ENCODE measurements around the gene SP140L.

DNA sequence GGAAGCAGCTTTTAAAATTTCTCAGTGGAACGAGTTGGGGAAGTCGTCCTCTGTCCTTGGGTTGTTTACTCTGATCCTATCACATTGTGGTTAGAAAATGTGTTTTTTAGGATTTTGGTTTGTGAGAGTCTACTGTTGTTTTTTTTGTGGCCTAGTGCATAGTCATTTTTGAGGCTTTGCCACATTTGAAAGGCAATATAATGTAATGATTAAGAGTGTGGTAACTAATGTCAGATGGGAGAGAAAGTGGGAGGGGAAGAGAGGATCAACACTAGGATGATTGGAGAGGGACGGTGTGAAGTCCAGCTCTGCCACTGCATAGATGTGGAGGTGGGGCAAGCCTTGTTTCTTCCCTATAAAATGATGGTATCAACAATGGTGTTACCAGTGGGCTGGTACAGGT, 8.5 kb downstream of the SP140L start:
- TF ChIP-seq EZH2phosphoT487 (IDR thresholded peaks at IDR 0.05; ENCODE audit: insufficient read depth, low read depth): no peak
- TF ChIP-seq EZH2 (IDR thresholded peaks at IDR 0.05; ENCODE audit: insufficient read depth, poor library complexity, severe bottlenecking): no peak
